ENCODE results near the gene NCS1.

- TF ChIP-seq CTCF (conservative IDR thresholded peaks at IDR 0.05; ENCODE audit: low read length), result no peak
- TF ChIP-seq EZH2phosphoT487 (IDR thresholded peaks at IDR 0.05; ENCODE audit: borderline replicate concordance), result no peak
These were observed 9.6 kb downstream of the NCS1 start for GRCh38 chr9:130181678-130182380.

All from Loucy (cell line).